Prostate gland (tissue), 2 donors: ENCODE measurements around the gene SLC7A14. TPM values are rescaled to one million over a fixed set of nuclear protein-coding genes. Genes with fewer than 3 reads are reported as not detected.

Experiments
- DNase-seq: peaks from one replicate; pipeline ENCODE4 v3.0.0-alpha.2; 2019; ENCODE audit warnings: low spot score
- H3K27ac ChIP-seq, 2 donors: fragments of 200-600 bp; sonication (generic); 2 replicates each; pipeline ENCODE4 v1.5.1; 2017 to 2019
- H3K27me3 ChIP-seq: fragments of 200-600 bp; sonication (generic); replicated peaks from 2 replicates; pipeline ENCODE4 v1.5.1; 2019; ENCODE audit not compliant: insufficient read depth
- H3K36me3 ChIP-seq, 2 donors: fragments of 200-600 bp; sonication (generic); 1 replicate in 1 of 2; 2 replicates in 1 of 2; pipeline versions ENCODE4 v1.5.1 to v1.8.1; 2017 to 2019
- H3K4me1 ChIP-seq: fragments of 200-600 bp; sonication (generic); replicated peaks from 2 replicates; pipeline ENCODE4 v1.5.1; 2019
- H3K4me3 ChIP-seq, 2 donors: fragments of 200-600 bp; sonication (generic); 2 replicates each; pipeline ENCODE4 v1.5.1; 2017 to 2019
- H3K9me3 ChIP-seq: fragments of 200-600 bp; sonication (generic); 2 replicates; pipeline ENCODE4 v1.5.1; 2017
- POLR2A ChIP-seq: fragments of 450-650 bp; IDR thresholded peaks from one replicate; pipeline ENCODE4 v1.6.1; 2016; ENCODE audit warnings: antibody characterized with exemption, mild to moderate bottlenecking
- POLR2AphosphoS5 ChIP-seq: sonication (generic); formaldehyde crosslinking; IDR thresholded peaks from one replicate; pipeline ENCODE4 v1.6.1; 2017; ENCODE audit warnings: antibody characterized with exemption
- WGBS: methylation state at CpG from one replicate; pipeline ENCODE4 v1.1.5; 2018; 5-methylcytosine and 5-hydroxymethylcytosine counted together
- intact Hi-C: fragments of 100-400 bp; cut with DNase I; formaldehyde crosslinking; loops from one replicate; pipeline ENCODE4 v1.14.2; 2022
- total RNA-seq, 2 donors: library from RNA; depleted of rRNA; stranded (reverse); fragments of >200 nt; gene quantifications; one replicate each; pipeline ENCODE4 v1.1.0, GENCODE V29; 2016
- TF ChIP-seq, protein P1 (sequence below), 4 experiments: fragments of 200-600 bp in 2 of 4; fragments of 450-650 bp in 2 of 4; sonication (generic) in 2 of 4; IDR thresholded peaks; 1 replicate in 3 of 4; 2 replicates in 1 of 4; pipeline ENCODE4 v1.5.1; 2016 to 2019; ENCODE audit warnings: antibody characterized with exemption in 4 of 4, mild to moderate bottlenecking in 2 of 4, moderate library complexity in 2 of 4

SLC7A14 gene
- total RNA-seq, 2 donors from 2014 or later: 0.05 to 0.11 TPM

DNA sequence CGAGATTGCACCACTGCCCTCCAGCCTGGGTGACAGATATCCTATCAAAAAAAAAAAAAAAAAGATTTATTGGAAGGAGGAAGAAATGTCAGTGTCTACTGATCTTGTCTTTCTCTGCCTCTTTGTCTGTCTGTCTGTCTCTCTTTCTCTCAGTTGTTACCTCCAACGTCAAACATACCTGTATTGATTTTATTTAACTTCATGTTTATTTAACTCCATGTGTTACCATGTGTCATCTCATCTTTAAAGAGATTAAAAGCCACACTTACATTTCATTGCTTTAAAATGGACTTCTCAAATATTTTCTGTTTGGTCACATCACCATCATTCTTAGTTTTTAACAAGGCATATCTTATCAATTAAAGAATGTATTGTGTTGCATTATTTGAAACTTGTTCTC is 157.8 kb downstream of the SLC7A14 start:
- H3K27ac ChIP-seq: no peak overlapping the region
- no peaks in the 10 kb centered on the region for H3K9me3 ChIP-seq
- H3K36me3 ChIP-seq: no peaks in the 10 kb centered on the region
- no peaks in the 10 kb centered on the region for H3K27me3 ChIP-seq
- no peak for DNase-seq
- WGBS: 69% methylated on average over 2 of the region's 2 CpGs
- TF ChIP-seq, protein P1, sequence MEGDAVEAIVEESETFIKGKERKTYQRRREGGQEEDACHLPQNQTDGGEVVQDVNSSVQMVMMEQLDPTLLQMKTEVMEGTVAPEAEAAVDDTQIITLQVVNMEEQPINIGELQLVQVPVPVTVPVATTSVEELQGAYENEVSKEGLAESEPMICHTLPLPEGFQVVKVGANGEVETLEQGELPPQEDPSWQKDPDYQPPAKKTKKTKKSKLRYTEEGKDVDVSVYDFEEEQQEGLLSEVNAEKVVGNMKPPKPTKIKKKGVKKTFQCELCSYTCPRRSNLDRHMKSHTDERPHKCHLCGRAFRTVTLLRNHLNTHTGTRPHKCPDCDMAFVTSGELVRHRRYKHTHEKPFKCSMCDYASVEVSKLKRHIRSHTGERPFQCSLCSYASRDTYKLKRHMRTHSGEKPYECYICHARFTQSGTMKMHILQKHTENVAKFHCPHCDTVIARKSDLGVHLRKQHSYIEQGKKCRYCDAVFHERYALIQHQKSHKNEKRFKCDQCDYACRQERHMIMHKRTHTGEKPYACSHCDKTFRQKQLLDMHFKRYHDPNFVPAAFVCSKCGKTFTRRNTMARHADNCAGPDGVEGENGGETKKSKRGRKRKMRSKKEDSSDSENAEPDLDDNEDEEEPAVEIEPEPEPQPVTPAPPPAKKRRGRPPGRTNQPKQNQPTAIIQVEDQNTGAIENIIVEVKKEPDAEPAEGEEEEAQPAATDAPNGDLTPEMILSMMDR (IDR thresholded peaks at IDR 0.05): no peak
- TF ChIP-seq POLR2AphosphoS5 (no peak), POLR2A (no peak)
- H3K4me1 ChIP-seq: no peaks in the 10 kb centered on the region
- H3K4me3 ChIP-seq: no peak overlapping the region
- intact Hi-C loops: no loop called here

DNA sequence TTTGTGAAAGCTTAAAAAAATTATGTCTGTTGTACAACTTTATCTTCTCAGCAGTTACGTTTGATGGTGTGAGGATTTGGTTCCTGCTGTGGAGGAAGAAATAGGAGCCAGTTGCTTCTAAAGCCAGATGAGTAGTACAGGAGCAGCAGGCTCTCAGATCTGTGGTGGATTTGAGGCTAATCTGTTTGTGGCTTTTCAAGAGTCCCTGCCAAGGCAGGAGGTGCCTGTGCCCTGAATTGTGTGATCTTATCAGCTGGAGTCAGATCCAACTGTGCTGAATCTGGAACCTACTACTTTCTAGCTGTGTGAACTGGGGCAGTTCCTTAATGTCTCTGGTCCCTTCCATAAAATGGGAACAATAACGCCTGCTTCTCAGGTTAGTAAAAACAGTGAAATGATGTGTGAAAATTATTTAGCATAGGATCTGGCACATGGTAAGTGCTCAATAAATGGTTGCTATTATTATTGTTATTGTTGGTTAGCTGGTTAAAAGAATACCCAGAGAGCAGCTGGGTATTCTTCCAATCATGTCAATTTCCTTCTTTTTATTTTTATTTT is 159.6 kb downstream of the SLC7A14 start:
- WGBS: 57% methylated on average over 2 of the region's 2 CpGs
- Histone ChIP-seq H3K4me3 (no peak overlapping the region), H3K9me3 (no peaks in the 10 kb centered on the region), H3K27ac (no peak overlapping the region), H3K4me1 (no peaks in the 10 kb centered on the region), H3K36me3 (no peaks in the 10 kb centered on the region), H3K27me3 (no peaks in the 10 kb centered on the region)
- DNase-seq: no peak
- TF ChIP-seq POLR2A (no peak), POLR2AphosphoS5 (no peak)
- TF ChIP-seq, protein P1 (IDR thresholded peaks at IDR 0.05): no peak
- intact Hi-C loops: no loop called here

DNA sequence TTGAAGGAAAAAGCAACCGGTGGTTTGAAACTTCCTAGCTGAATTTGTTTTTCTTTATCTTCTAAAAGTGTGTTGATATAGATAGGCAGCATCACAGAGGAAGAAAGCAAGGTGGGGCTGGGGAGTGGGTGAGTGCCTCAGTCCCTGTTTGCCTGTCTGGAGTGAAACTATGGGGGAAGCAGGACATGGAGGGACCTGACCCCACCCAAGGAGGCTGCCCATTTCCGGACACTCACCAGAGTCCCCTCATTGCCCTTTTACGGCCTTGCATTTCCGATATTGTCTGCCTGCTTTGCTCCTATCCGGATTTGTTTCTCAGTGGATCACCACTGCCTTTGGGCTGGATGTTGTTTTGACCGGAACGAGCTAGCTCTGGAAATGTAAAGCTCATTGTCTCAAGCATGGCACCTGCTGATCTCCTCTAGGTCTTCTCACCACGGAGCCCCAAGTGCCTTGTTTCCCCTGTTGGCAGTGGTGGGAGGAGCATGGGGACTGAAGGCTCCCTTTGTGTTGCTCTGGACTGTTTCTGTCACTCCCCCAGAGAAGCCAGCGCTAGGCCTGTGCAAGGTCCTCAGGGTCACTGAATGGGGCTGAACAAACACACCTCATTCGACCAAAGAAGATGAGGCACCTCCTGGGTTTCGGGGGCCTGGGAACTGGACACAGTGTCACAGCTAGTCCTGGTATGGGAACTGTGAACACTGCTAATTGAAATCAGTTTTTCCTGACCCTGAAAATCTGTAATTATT is 160.2 kb downstream of the SLC7A14 start:
- H3K27ac ChIP-seq: no peak overlapping the region
- TF ChIP-seq POLR2AphosphoS5 (no peak), POLR2A (no peak)
- TF ChIP-seq, protein P1 (IDR thresholded peaks at IDR 0.05): no peak
- H3K27me3 ChIP-seq: no peaks in the 10 kb centered on the region
- H3K9me3 ChIP-seq: no peaks in the 10 kb centered on the region
- no peak overlapping the region for H3K4me3 ChIP-seq
- H3K36me3 ChIP-seq: no peaks in the 10 kb centered on the region
- no peak for DNase-seq
- WGBS: 64% methylated on average over 11 of the region's 11 CpGs
- H3K4me1 ChIP-seq: no peaks in the 10 kb centered on the region
- intact Hi-C loops: no loop called here

DNA sequence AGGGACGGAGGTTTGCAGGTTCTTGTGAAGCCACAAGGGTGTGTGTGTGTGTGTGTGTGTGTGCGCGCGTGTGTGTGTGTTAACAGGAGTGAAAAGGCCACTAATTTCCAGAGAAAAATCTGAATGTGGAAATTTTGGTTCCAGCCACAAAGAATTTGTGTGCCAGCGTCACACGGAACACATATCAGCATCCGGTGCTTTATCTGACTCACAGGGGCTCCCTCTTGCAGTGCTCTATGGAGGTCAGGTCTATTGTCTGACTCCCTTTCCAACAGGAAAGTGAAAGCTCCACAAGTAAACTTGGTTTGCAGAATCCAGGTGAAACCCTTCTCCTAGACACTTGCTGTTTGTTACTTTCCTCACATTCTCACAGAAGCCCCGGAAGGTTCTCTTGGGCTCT is 161.0 kb downstream of the SLC7A14 start:
- TF ChIP-seq POLR2A (no peak), POLR2AphosphoS5 (no peak)
- TF ChIP-seq, protein P1 (IDR thresholded peaks at IDR 0.05): no peak
- intact Hi-C loops: no loop called here
- WGBS: 85% methylated on average over 8 of the region's 8 CpGs
- H3K27ac ChIP-seq: no peak overlapping the region
- no peak for DNase-seq
- H3K9me3 ChIP-seq: no peaks in the 10 kb centered on the region
- no peaks in the 10 kb centered on the region for H3K36me3 ChIP-seq
- no peaks in the 10 kb centered on the region for H3K27me3 ChIP-seq
- H3K4me1 ChIP-seq: no peaks in the 10 kb centered on the region
- no peak overlapping the region for H3K4me3 ChIP-seq
